IMR-90 (cell line): ENCODE results near the gene ACTC1. TPM values are rescaled to one million over a fixed set of nuclear protein-coding genes. Genes with fewer than 3 reads are reported as not detected.

Experiments used
- ATAC-seq: fragments of 200-7000 bp; cut with Tn5 transposase; 2 replicates; pipeline ENCODE4 v1.9.1; 2020; ENCODE audit warnings: low read depth, mild to moderate bottlenecking, moderate library complexity
- BruUV-seq: library from RNA; stranded (reverse); fragments of 400-500 nt; replicated peaks from 2 replicates; lab custom pipeline; 2021; lab: Mats Ljungman, UMichigan
- CTCF ChIA-PET: fragments of 300-600 bp; formaldehyde crosslinking; extraction: SDS; loops from one replicate; lab custom pipeline; 2021; ENCODE audit warnings: antibody characterized with exemption; lab: Yijun Ruan, JAX
- POLR2A ChIA-PET: fragments of 300-600 bp; sonication (Branson Sonifier 250); formaldehyde crosslinking; loops from one replicate; lab custom pipeline; 2022; ENCODE audit warnings: antibody characterized with exemption; ENCODE audit not compliant: unreplicated experiment; lab: Charles Lee
- DNase-seq: peaks from one replicate; pipeline ENCODE4 v3.0.0; 2013
- H2AFZ ChIP-seq: replicated peaks from 2 replicates; pipeline ENCODE3; 2013; ENCODE audit warnings: low read length, mild to moderate bottlenecking; ENCODE audit not compliant: poor library complexity
- H2AK5ac ChIP-seq: 2 replicates; pipeline ENCODE4 v1.6.1; 2013; ENCODE audit warnings: low read depth, low read length, inconsistent platforms
- H2AK9ac ChIP-seq: replicated peaks from 2 replicates; pipeline ENCODE3; 2013; ENCODE audit warnings: mild to moderate bottlenecking, low read depth, low read length, moderate library complexity; ENCODE audit not compliant: poor library complexity
- H2BK120ac ChIP-seq: 2 replicates; pipeline ENCODE4 v1.6.1; 2013; ENCODE audit warnings: low read depth, low read length, inconsistent platforms
- H2BK15ac ChIP-seq: 3 replicates; pipeline ENCODE4 v1.6.1; 2013; ENCODE audit warnings: low read depth, low read length, inconsistent platforms
- H2BK20ac ChIP-seq: 2 replicates; pipeline ENCODE4 v1.6.1; 2013; ENCODE audit warnings: low read depth, mild to moderate bottlenecking, inconsistent platforms, low read length, moderate library complexity
- H2BK5ac ChIP-seq: 2 replicates; pipeline ENCODE4 v1.6.1; 2013; ENCODE audit warnings: mild to moderate bottlenecking, low read depth, low read length, inconsistent platforms; ENCODE audit not compliant: poor library complexity, severe bottlenecking
- H3K14ac ChIP-seq: replicated peaks from 2 replicates; pipeline ENCODE4 v1.6.1; 2013; ENCODE audit warnings: low read depth, low read length, inconsistent platforms
- H3K18ac ChIP-seq: 2 replicates; pipeline ENCODE4 v1.6.1; 2013; ENCODE audit warnings: low read depth, low read length, control low read depth
- H3K23ac ChIP-seq: 2 replicates; pipeline ENCODE4 v1.6.1; 2013; ENCODE audit warnings: low read depth, low read length, inconsistent platforms
- H3K27ac ChIP-seq: 2 replicates; pipeline ENCODE4 v1.5.1; 2013; ENCODE audit warnings: mild to moderate bottlenecking, control low read depth, low read length; ENCODE audit not compliant: insufficient read depth
- H3K27me3 ChIP-seq: 2 replicates; pipeline ENCODE4 v1.6.1; 2013; ENCODE audit warnings: low read length; ENCODE audit not compliant: control insufficient read depth, insufficient read depth
- H3K36me3 ChIP-seq: 2 replicates; pipeline ENCODE4 v1.6.1; 2013; ENCODE audit warnings: low read length, mixed read lengths; ENCODE audit not compliant: control insufficient read depth, insufficient read depth
- H3K4ac ChIP-seq: 2 replicates; pipeline ENCODE4 v1.6.1; 2013; ENCODE audit warnings: low read depth, low read length, inconsistent platforms
- H3K4me1 ChIP-seq: 2 replicates; pipeline ENCODE4 v1.6.1; 2013; ENCODE audit warnings: low read length, mixed read lengths; ENCODE audit not compliant: control insufficient read depth, insufficient read depth
- H3K4me2 ChIP-seq: 2 replicates; pipeline ENCODE4 v1.6.1; 2013; ENCODE audit warnings: low read depth, mild to moderate bottlenecking, control low read depth, low read length, moderate library complexity
- H3K4me3 ChIP-seq: 2 replicates; pipeline ENCODE4 v1.5.1; 2013; ENCODE audit warnings: low read depth, mild to moderate bottlenecking, control low read depth, low read length, moderate library complexity; ENCODE audit not compliant: insufficient read depth
- H3K56ac ChIP-seq: 2 replicates; pipeline ENCODE4 v1.6.1; 2013; ENCODE audit warnings: low read length, inconsistent platforms; ENCODE audit not compliant: insufficient read depth; ENCODE audit errors: extremely low read depth
- H3K79me1 ChIP-seq, 2 experiments: 2 replicates each; pipeline ENCODE4 v1.6.1; 2013; ENCODE audit warnings: low read length in 2 of 2, inconsistent platforms in 1 of 2, low read depth in 1 of 2
- H3K9ac ChIP-seq: 2 replicates; pipeline ENCODE4 v1.6.1; 2013; ENCODE audit warnings: low read depth, low read length, control low read depth
- H3K9me1 ChIP-seq: 2 replicates; pipeline ENCODE4 v1.6.1; 2013; ENCODE audit warnings: low read length, inconsistent platforms; ENCODE audit not compliant: insufficient read depth
- H3K9me3 ChIP-seq: 2 replicates; pipeline ENCODE4 v1.6.1; 2013; ENCODE audit warnings: low read length; ENCODE audit not compliant: control insufficient read depth, insufficient read depth
- H4K20me1 ChIP-seq: 2 replicates; pipeline ENCODE4 v1.6.1; 2013; ENCODE audit warnings: low read length, inconsistent platforms; ENCODE audit not compliant: insufficient read depth
- H4K5ac ChIP-seq: 2 replicates; pipeline ENCODE4 v1.6.1; 2013; ENCODE audit warnings: mild to moderate bottlenecking, low read depth, low read length, control low read depth
- H4K8ac ChIP-seq, 2 experiments: 2 replicates each; pipeline ENCODE4 v1.6.1; 2013; ENCODE audit warnings: low read depth in 2 of 2, low read length in 2 of 2, control low read depth in 1 of 2, inconsistent platforms in 1 of 2
- H4K91ac ChIP-seq: 2 replicates; pipeline ENCODE4 v1.6.1; 2013; ENCODE audit warnings: low read depth, low read length, inconsistent platforms; ENCODE audit not compliant: insufficient read depth
- BHLHE40 ChIP-seq: fragments of 150-350 bp; IDR thresholded peaks from 2 replicates; pipeline ENCODE4 v1.6.1; 2016; ENCODE audit warnings: mild to moderate bottlenecking, low read depth, low read length
- CEBPB ChIP-seq: IDR thresholded peaks from 2 replicates; pipeline ENCODE4 v1.6.1; 2012; ENCODE audit warnings: low read depth, low read length, improper control_type of control experiment
- CHD1 ChIP-seq: IDR thresholded peaks from 2 replicates; pipeline ENCODE4 v1.6.1; 2012; ENCODE audit warnings: low read depth, low read length, improper control_type of control experiment
- CTCF ChIP-seq: conservative IDR thresholded peaks from 2 replicates; pipeline ENCODE4 v1.5.1; 2012; ENCODE audit warnings: mild to moderate bottlenecking, low read depth, low read length, improper control_type of control experiment
- ELK1 ChIP-seq: fragments of 150-350 bp; IDR thresholded peaks from 2 replicates; pipeline ENCODE4 v1.6.1; 2016; ENCODE audit warnings: low read depth, mild to moderate bottlenecking, low read length, moderate library complexity, borderline replicate concordance
- FOS ChIP-seq: fragments of 150-350 bp; IDR thresholded peaks from 2 replicates; pipeline ENCODE4 v1.6.1; 2016; ENCODE audit warnings: low read depth, low read length
- MAFK ChIP-seq: IDR thresholded peaks from 2 replicates; pipeline ENCODE4 v1.6.1; 2012; ENCODE audit warnings: low read depth, low read length, improper control_type of control experiment
- MAZ ChIP-seq: IDR thresholded peaks from 2 replicates; pipeline ENCODE4 v1.6.1; 2012; ENCODE audit warnings: low read depth, mild to moderate bottlenecking, low read length, improper control_type of control experiment, moderate library complexity, borderline replicate concordance
- MXI1 ChIP-seq: IDR thresholded peaks from 2 replicates; pipeline ENCODE4 v1.6.1; 2012; ENCODE audit warnings: low read depth, mild to moderate bottlenecking, low read length, moderate library complexity, borderline replicate concordance
- NFE2L2 ChIP-seq: fragments of 150-350 bp; IDR thresholded peaks from 2 replicates; pipeline ENCODE4 v1.6.1; 2016; ENCODE audit warnings: low read depth, mild to moderate bottlenecking, low read length
- POLR2A ChIP-seq: IDR thresholded peaks from 2 replicates; pipeline ENCODE4 v1.6.1; 2012; ENCODE audit warnings: mild to moderate bottlenecking, low read depth, low read length
- RAD21 ChIP-seq: IDR thresholded peaks from 2 replicates; pipeline ENCODE4 v1.6.1; 2012; ENCODE audit warnings: low read length, improper control_type of control experiment
- RFX5 ChIP-seq: IDR thresholded peaks from 2 replicates; pipeline ENCODE4 v1.8.0; 2012; ENCODE audit warnings: low read depth, mild to moderate bottlenecking, low read length, moderate library complexity
- SMC3 ChIP-seq: fragments of 150-350 bp; IDR thresholded peaks from 2 replicates; pipeline ENCODE4 v1.6.1; 2016; ENCODE audit warnings: low read depth, mild to moderate bottlenecking, antibody characterized with exemption, low read length, moderate library complexity
- USF2 ChIP-seq: fragments of 150-350 bp; IDR thresholded peaks from 2 replicates; pipeline ENCODE4 v1.6.1; 2017; ENCODE audit warnings: mild to moderate bottlenecking, antibody characterized with exemption, low read length, low read depth
- WGBS, 2 experiments: methylation state at CpG; one replicate each; pipeline versions ENCODE4 v1.1.5 to v1.1.7; 2013; ENCODE audit warnings: missing lambda C conversion rate in 2 of 2; ENCODE audit not compliant: insufficient read length in 1 of 2; ENCODE audit errors: extremely low coverage in 2 of 2; 5-methylcytosine and 5-hydroxymethylcytosine counted together
- dilution Hi-C: fragments of 300-500 bp; cut with HindIII; formaldehyde crosslinking; loops from one replicate; pipeline ENCODE4 v1.14.3; 2018; ENCODE audit warnings: low sequenced_read_pairs; ENCODE audit not compliant: unreplicated experiment
- in situ Hi-C: fragments of 300-500 bp; cut with MboI; formaldehyde crosslinking; loops from 3 replicates; pipeline ENCODE4 v1.14.3; 2019; ENCODE audit warnings: low sequenced_read_pairs, inconsistent platforms, mixed read lengths
- intact Hi-C: fragments of 100-400 bp; cut with micrococcal nuclease; formaldehyde crosslinking; loops from 2 replicates; pipeline ENCODE4 v1.10.0; 2022
- polyA plus RNA-seq, 3 experiments: library from polyadenylated mRNA; depleted of rRNA; stranded (reverse); fragments of >200 nt; gene quantifications; 2 replicates each; pipeline ENCODE4 v1.2.3, GENCODE V29; 2012; ENCODE audit warnings: low replicate concordance in 1 of 3
- total RNA-seq: library from RNA; depleted of rRNA; stranded (reverse); fragments of >200 nt; gene quantifications from 2 replicates; pipeline ENCODE4 v1.2.3, GENCODE V29; 2012

Gene ACTC1
- total and polyA plus RNA-seq, 2 of the 4 experiments (the other 2 are of a cell fraction): 1.1 to 2.8 TPM

GRCh38 chr15:34812369-34812768, 17.0 kb upstream of the ACTC1 start:
- Histone ChIP-seq H2BK120ac (peak overlapping the region; percentile 93; the same call in 1 of the 2 replicates), H4K5ac (no peak overlapping the region), H2BK5ac (peak overlapping the region; percentile 99), H3K9ac (no peak overlapping the region), H3K4ac (no peak overlapping the region), H3K9me3 (no peaks in the 10 kb centered on the region), H2BK20ac (no peak overlapping the region), H2BK15ac (no peak overlapping the region; the same call in 2 of the 3 replicates), H2AFZ (no peak overlapping the region), H3K23ac (no peak overlapping the region), H3K36me3 (no peaks in the 10 kb centered on the region), H3K4me3 (no peak overlapping the region), H3K4me1 (peaks cover 23% of the 10 kb centered on the region), H4K20me1 (no peaks in the 10 kb centered on the region), H4K91ac (no peak overlapping the region), H3K56ac (no peak overlapping the region), H2AK9ac (no peak overlapping the region), H3K27ac (peak overlapping the region; percentile 27; the same call in 1 of the 2 replicates), H3K18ac (no peak overlapping the region), H3K79me1 (peaks cover 0 to 3% of the 10 kb centered on the region in 2 experiments; a peak in 1 of 4 replicates), H2AK5ac (no peak overlapping the region), H3K27me3 (no peaks in the 10 kb centered on the region), H4K8ac (0 out of 4 replicates have a peak overlapping the region, but pooled peaks of 1 of the 2 experiments have one; percentile 5), H3K9me1 (peaks cover 13% of the 10 kb centered on the region), H3K14ac (no peak overlapping the region), H3K4me2 (no peak overlapping the region)
- TF ChIP-seq MAZ (no peak), CTCF (no peak), BHLHE40 (0 out of 2 replicates have a peak, but pooled peaks have one; percentile 29), RAD21 (no peak), USF2 (peak; percentile 55; the same call in 1 of the 2 replicates), ELK1 (no peak), MAFK (no peak), FOS (peak; percentile 47; the same call in 1 of the 2 replicates), CEBPB (no peak), POLR2A (no peak), SMC3 (no peak), RFX5 (no peak), NFE2L2 (no peak), MXI1 (no peak), CHD1 (no peak)
- peak; percentile 33 for ATAC-seq
- in situ Hi-C loops: no loop called here
- peak; percentile 95 for DNase-seq
- ChIA-PET POLR2A (interaction anchor here (0.6 kb wide), 1 partner anchor 33 kb away, joined by 9 read pairs; no protein-coding TSS in a partner anchor), CTCF (interaction anchor here (1.0 kb wide), 1 partner anchor 118 kb away, joined by 6 read pairs; no protein-coding TSS in a partner anchor)
- dilution Hi-C loops: no loop called here
- no CpG with 5 or more reads among the region's 1 CpG for WGBS, 2 experiments
- BruUV-seq: no TSS peak
- intact Hi-C loops: loop anchor here (5.0 kb wide), 1 partner anchor 85 kb away; no protein-coding TSS in a partner anchor
